Fibroblast of the aortic adventitia (primary cell): ENCODE measurements around the gene INPP4A. TPM values are rescaled to one million over a fixed set of nuclear protein-coding genes. Genes with fewer than 3 reads are reported as not detected.
A peak's percentile ranks its signal among the peaks of the same experiment; 100 is the strongest.

Experiments
- DNase-seq: peaks from one replicate; pipeline ENCODE4 v3.0.0-alpha.2; 2010; ENCODE audit warnings: low read depth
- H3K4me3 ChIP-seq: 2 replicates; pipeline ENCODE4 v1.5.1; 2011; ENCODE audit warnings: low read depth, mild to moderate bottlenecking, control low read depth, low read length, moderate library complexity
- total RNA-seq: library from RNA; depleted of rRNA; stranded (reverse); fragments of >200 nt; gene quantifications from 2 replicates; pipeline ENCODE4 v1.2.3, GENCODE V29; 2012; ENCODE audit warnings: low replicate concordance
- TF ChIP-seq, protein P1 (sequence below): IDR thresholded peaks from 2 replicates; pipeline ENCODE4 v1.5.1; 2011; ENCODE audit warnings: mild to moderate bottlenecking, low read length, control low read depth, inconsistent platforms; ENCODE audit not compliant: insufficient read depth

The INPP4A gene
- total RNA-seq, 1 donor = 16.2 TPM

DNA sequence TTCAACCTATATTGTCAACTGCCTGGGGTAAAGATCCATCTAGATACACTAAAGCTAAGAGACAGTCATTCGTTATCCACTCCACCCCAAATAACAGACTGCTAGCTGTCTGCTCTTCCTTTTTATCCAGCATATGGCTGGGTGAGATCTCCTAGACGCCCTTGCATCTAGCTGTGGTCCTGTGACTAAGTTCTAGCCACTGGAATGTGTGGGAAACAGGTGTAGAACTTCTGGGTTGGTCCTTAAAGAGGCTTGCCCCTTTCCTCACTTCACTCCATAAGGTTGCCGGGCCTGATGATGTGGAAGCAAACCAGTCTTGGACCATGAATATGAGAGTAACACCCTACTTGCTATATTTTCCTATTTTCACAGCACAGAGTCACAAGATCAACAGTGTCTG is 160.4 kb downstream of the INPP4A start:
- DNase-seq = no peak
- H3K4me3 ChIP-seq = no peak overlapping the region
- TF ChIP-seq, protein P1, sequence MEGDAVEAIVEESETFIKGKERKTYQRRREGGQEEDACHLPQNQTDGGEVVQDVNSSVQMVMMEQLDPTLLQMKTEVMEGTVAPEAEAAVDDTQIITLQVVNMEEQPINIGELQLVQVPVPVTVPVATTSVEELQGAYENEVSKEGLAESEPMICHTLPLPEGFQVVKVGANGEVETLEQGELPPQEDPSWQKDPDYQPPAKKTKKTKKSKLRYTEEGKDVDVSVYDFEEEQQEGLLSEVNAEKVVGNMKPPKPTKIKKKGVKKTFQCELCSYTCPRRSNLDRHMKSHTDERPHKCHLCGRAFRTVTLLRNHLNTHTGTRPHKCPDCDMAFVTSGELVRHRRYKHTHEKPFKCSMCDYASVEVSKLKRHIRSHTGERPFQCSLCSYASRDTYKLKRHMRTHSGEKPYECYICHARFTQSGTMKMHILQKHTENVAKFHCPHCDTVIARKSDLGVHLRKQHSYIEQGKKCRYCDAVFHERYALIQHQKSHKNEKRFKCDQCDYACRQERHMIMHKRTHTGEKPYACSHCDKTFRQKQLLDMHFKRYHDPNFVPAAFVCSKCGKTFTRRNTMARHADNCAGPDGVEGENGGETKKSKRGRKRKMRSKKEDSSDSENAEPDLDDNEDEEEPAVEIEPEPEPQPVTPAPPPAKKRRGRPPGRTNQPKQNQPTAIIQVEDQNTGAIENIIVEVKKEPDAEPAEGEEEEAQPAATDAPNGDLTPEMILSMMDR = no peak

DNA sequence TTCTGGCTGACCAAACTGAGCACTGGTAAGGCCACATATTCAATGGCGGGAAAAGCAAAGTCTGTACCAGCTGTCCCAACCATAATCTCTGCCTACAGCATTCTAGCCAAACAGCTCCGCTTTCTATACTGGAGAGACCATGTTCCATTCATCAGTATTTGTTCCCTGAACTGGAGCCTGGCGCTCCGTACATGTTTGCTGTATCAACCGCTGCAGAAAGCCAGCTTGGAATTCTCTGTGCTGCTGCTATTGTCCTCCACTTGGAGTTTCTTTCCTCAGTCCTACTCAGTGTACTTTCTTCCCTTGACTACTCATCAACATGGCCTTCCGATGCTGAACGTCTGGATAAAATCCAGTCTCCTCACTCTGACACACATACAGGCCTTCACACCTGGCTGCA is 161.8 kb downstream of the INPP4A start:
- no peak for DNase-seq
- H3K4me3 ChIP-seq = peak overlapping the region; percentile 23
- TF ChIP-seq, protein P1 = no peak

DNA sequence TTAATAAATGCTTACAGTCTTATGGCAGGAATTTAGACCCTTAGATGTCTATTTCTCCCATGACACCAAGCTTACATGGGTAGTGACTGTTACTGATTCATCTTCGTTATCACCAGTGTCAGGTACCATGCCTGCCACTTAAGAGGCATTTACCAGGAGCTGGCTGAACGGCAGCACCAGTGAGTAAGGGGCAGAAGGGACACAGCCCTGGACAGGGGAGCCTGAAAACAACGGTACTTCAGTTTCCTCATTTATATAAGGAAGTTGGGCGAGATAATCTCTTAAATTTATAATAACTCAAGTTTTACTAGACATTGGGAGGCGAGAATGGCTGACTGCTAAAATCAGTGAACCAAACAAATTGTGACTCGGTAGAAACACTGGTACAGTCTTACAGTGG is 162.4 kb downstream of the INPP4A start:
- TF ChIP-seq, protein P1 = no peak
- peak overlapping the region; percentile 97 for H3K4me3 ChIP-seq
- DNase-seq = no peak

DNA sequence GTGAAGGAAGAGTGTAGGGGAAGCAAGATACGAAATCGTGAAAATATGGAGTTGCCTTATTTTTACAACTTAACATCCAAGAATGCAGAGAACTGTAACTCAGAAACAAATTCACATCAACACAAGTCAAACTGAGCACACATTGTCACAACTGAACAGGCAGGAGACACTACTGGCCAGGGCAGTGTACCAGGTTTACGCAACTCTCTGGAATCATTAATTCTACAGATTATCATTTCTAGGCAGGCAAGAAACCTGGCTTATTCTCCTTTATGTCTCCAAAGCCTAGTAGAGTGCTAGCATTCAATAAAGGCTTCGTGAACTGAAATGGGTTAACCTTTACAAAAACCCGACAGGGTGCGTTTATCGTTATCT is 163.1 kb downstream of the INPP4A start:
- TF ChIP-seq, protein P1 = no peak
- H3K4me3 ChIP-seq = peak overlapping the region; percentile 97
- peak; percentile 31 for DNase-seq

DNA sequence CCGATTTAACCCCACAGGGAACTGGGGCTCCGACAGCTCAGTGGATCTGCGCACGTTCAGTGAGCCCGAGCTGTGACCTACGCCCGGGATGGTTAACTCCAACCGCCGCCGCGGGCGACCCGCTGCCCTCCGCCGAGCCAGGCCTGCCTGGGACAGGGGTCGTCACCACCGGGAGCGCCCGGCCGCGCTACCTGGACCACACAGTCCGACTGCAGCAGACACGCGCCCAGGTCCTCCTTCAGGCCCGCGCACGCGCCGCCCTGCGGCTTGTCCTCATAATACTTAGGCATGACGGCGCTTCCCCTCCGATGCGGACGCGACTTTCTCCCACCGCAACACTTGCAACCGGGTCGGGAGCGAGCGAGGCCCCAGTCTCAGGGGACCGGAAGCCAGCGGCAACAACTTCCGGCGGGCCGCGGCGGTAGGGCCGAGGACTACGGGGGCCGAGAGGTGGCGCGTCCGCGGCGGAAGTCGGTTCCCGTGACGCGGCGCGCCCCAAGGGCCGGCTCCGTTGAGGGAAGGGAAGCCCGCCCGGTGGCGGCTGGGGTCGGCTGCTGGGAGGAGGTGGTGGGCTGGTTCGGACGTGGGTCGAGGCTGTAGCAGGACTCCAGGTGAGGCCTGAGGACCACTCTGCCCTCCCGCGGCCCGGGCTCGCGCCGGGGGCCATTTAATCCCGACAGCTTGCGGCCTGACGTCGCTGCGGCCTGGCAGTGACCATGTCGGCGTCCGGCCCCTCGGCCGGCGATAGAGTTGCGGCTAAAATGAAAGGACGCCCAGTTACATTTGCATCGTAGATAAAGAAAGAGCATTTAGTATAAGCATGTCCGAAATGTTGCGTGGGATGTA is 163.7 kb downstream of the INPP4A start, which contains the start of the genes COA5 and UNC50:
Gene COA5, minus strand, starts transcription at position 397 of the 846 bp plus-strand sequence. Its CDS starts 107 bp downstream, at position 290.
Gene UNC50, plus strand, starts transcription at position 474 of the 846 bp plus-strand sequence. CDS start 1,171 bp downstream, outside the sequence.
- TF ChIP-seq, protein P1 = no peak
- peak; percentile 88 for DNase-seq
- H3K4me3 ChIP-seq = peak within 1 kb of the TSS; percentile 97

DNA sequence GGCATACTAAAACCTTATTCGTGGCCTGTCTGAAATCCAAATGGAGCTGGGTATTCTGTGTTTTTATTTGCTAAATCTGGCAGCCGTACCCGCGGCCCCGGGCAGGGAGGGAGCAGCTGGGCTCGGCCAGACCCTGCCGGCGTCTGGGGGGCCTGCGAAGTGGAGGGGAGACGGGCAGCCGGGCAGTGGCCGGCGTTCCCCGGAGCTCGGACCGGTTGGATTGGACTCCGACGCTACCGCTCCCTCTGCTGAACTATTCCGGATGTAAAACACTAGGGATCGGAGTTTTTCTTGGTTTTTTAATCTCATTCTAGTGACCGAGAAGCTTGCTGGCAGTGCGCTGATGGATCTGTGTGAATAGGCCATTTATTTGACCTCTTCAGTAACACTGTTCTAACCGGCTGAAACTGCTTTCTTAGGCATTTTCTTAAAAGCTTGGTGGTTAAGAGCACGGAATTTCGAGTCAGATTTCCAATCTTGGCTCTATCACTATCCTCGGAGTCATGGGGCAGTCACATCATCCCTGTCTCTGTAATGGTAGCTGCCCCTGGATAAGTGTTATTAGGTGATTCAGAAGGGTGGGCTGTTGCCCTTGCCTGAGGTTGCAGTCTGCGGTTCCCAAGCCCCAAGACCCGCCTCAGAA is 164.4 kb downstream of the INPP4A start:
- TF ChIP-seq, protein P1 = no peak
- peak; percentile 52 for DNase-seq
- peak overlapping the region; percentile 97 for H3K4me3 ChIP-seq
